ENCODE measurements around the gene ZNF430.

ZNF430 gene

DNA sequence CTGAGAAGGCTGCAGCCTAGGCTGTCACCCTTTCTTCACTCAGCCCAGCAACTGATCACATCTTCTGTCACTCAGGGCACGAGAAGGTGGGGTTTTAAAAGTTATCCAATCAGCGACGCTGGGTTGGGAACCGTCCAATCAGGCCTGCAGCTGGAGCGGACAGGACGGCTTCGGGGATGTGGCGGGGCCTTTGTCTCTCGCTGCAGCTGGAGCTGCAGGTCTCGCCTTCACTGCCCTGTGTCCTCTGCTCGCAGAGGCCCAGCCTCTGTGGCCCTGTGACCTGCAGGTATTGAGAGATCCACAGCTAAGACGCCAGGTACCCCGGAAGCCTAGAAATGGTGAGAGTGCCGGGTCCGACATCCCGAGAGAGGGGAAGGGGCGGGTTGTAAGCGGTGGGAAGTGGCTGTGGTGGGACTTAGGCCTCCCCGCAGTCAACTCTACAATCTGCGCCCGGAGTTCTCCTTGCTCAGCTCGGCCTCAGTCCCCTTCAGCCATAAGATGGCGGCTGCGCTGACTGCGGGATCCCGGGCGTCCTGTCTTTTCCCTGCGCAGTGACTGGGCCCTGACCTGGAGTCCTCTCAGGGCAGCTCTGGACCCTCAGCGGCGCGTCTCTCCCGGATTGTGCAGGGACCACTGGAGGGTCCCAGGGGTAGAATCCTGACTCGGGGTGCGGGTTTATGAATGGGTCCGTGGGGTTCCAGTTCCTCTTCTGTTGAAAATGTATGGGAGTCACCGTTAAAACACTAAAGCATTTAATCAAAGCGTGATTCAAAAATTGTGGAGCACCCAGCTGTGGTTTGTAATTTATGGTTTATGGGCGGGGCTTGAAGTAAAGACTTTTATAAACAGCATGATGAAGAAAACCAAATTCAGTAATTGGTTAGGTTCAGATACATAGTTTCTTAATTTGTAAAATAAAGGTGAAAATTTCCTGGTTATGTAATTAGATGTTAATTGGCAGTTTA lies 61.8 kb downstream of the ZNF430 start, which contains the start of gene ZNF714:
Gene ZNF714, plus strand, starts transcription at position 193 of the 965 bp plus-strand sequence. CDS start 16,066 bp downstream, outside the sequence.
- H3K9me3 ChIP-seq (ENCODE audit: control insufficient read depth, low read length) = peaks cover 7% of the 10 kb centered on the region
- no peak within 1 kb of the TSS for H2AK5ac ChIP-seq (ENCODE audit: low read length, severe bottlenecking)
- H3K79me1 ChIP-seq (replicated peaks; ENCODE audit: low read length, poor library complexity, severe bottlenecking) = peaks cover 6% of the 10 kb centered on the region
- H2AFZ ChIP-seq (ENCODE audit: low read depth, low read length) = peak within 1 kb of the TSS; percentile 32
- peak within 1 kb of the TSS; percentile 86 for H3K9ac ChIP-seq (ENCODE audit: low read length)
- 0% methylated on average over 36 of the region's 38 CpGs for WGBS
- H2BK120ac ChIP-seq (ENCODE audit: low read depth, low read length) = peak within 1 kb of the TSS; percentile 15
- peak within 1 kb of the TSS; percentile 68 for H3K4me2 ChIP-seq (ENCODE audit: low read length, poor library complexity, severe bottlenecking)
- no peak within 1 kb of the TSS for H2BK12ac ChIP-seq (ENCODE audit: low read length in 2 of 2)
- peak within 1 kb of the TSS; percentile 28 for H4K91ac ChIP-seq (ENCODE audit: low read length)
- peak; percentile 96 for DNase-seq
- H2BK15ac ChIP-seq (ENCODE audit: low read depth, poor library complexity, severe bottlenecking) = no peak within 1 kb of the TSS
- H3K27ac ChIP-seq (ENCODE audit: low read length, poor library complexity, severe bottlenecking) = peak within 1 kb of the TSS; percentile 76
- H2BK5ac ChIP-seq (ENCODE audit: low read depth, low read length, poor library complexity, severe bottlenecking) = no peak within 1 kb of the TSS
- no peaks in the 10 kb centered on the region for H3K27me3 ChIP-seq (ENCODE audit: control insufficient read depth in 1 of 2, insufficient read depth in 1 of 2, low read length in 2 of 2)
- H3K18ac ChIP-seq (ENCODE audit: low read depth in 1 of 2, low read length in 2 of 2) = peak within 1 kb of the TSS; percentile 6 to 34
- peak within 1 kb of the TSS in 1 of 2 experiments; percentile 19 for H3K4ac ChIP-seq (ENCODE audit: low read depth in 1 of 2, low read length in 2 of 2)
- H3K4me3 ChIP-seq (ENCODE audit: insufficient read depth in 1 of 2, low read depth in 1 of 2, low read length in 2 of 2) = peak within 1 kb of the TSS; percentile 73 to 85
- H3K23ac ChIP-seq (ENCODE audit: low read length in 2 of 2) = no peak within 1 kb of the TSS
- no peak within 1 kb of the TSS for H4K8ac ChIP-seq (ENCODE audit: low read length)
- peaks cover 3% of the 10 kb centered on the region for H3K4me1 ChIP-seq (ENCODE audit: control insufficient read depth, insufficient read depth, low read depth, low read length)
- H3K36me3 ChIP-seq (ENCODE audit: control insufficient read depth in 1 of 2, insufficient read depth in 2 of 2, low read depth in 1 of 2, low read length in 2 of 2) = peaks cover 4 to 23% of the 10 kb centered on the region in 2 experiments
- H3K14ac ChIP-seq (ENCODE audit: low read length in 2 of 2) = no peak within 1 kb of the TSS

DNA sequence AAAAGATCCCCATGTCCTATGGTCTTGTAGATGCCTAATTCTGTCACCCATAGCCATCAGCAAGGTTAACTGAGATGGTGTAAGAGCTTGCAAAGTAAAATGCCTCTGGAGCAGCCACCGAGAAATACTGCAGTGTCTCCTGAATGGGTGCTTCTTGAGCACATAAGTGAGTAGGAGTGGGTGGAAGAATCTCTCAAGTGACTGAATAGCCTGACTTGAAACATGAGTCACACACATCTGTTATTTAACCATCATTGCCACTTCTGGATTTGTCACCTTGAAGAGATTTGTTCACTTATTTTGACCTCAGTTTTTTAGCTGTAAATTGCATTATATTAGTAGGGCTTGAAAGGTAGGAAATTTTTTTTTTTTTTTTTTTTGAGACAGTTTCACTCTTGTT lies 63.9 kb downstream of the ZNF430 start:
- peak; percentile 65 for DNase-seq

DNA sequence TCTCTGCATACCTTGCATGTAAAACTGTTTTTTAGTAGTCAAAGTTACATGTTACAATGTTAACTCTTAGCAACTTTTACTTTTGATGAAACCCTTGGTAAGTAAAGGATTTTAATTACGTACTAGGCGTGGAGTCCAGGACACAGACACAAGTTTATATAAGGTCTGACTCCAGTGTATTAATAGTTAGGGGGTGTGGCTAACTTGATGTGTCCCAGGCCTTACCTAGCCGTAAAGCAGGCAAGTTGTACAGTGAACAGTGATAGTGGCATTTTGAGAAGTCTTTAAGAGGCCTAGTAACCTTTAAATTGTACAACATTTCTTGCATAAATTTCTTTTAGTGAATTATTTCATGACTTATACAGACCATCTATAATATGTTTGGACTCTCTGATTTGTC lies 67.4 kb downstream of the ZNF430 start:
- peaks cover 3% of the 10 kb centered on the region for H3K4me1 ChIP-seq (ENCODE audit: control insufficient read depth, insufficient read depth, low read depth, low read length)
- no peak overlapping the region for H3K23ac ChIP-seq (ENCODE audit: low read length in 2 of 2)

More for the DNA sequence above, 63.9 kb downstream of the ZNF430 start:
- H3K27me3 ChIP-seq (ENCODE audit: control insufficient read depth in 1 of 2, insufficient read depth in 1 of 2, low read length in 2 of 2) = no peaks in the 10 kb centered on the region
- no peak overlapping the region for H3K18ac ChIP-seq (ENCODE audit: low read depth in 1 of 2, low read length in 2 of 2)
- H3K23ac ChIP-seq (ENCODE audit: low read length in 2 of 2) = no peak overlapping the region
- no peak overlapping the region for H2AFZ ChIP-seq (ENCODE audit: low read depth, low read length)
- H2BK15ac ChIP-seq (ENCODE audit: low read depth, poor library complexity, severe bottlenecking) = no peak overlapping the region
- H3K4me2 ChIP-seq (ENCODE audit: low read length, poor library complexity, severe bottlenecking) = no peak overlapping the region
- no peak overlapping the region for H3K4me3 ChIP-seq (ENCODE audit: insufficient read depth in 1 of 2, low read depth in 1 of 2, low read length in 2 of 2)
- H4K8ac ChIP-seq (ENCODE audit: low read length) = no peak overlapping the region
- H2BK5ac ChIP-seq (ENCODE audit: low read depth, low read length, poor library complexity, severe bottlenecking) = no peak overlapping the region
- no peak overlapping the region for H3K9ac ChIP-seq (ENCODE audit: low read length)
- peaks cover 1 to 30% of the 10 kb centered on the region in 2 experiments for H3K36me3 ChIP-seq (ENCODE audit: control insufficient read depth in 1 of 2, insufficient read depth in 2 of 2, low read depth in 1 of 2, low read length in 2 of 2)
- WGBS = 78% methylated on average over 1 of the region's 1 CpG
- no peak overlapping the region for H2BK12ac ChIP-seq (ENCODE audit: low read length in 2 of 2)
- H2BK120ac ChIP-seq (ENCODE audit: low read depth, low read length) = no peak overlapping the region
- no peak overlapping the region for H3K14ac ChIP-seq (ENCODE audit: low read length in 2 of 2)
- no peak overlapping the region for H2AK5ac ChIP-seq (ENCODE audit: low read length, severe bottlenecking)
- H3K4me1 ChIP-seq (ENCODE audit: control insufficient read depth, insufficient read depth, low read depth, low read length) = peaks cover 3% of the 10 kb centered on the region
- no peak overlapping the region for H3K27ac ChIP-seq (ENCODE audit: low read length, poor library complexity, severe bottlenecking)
- peaks cover 4% of the 10 kb centered on the region for H3K9me3 ChIP-seq (ENCODE audit: control insufficient read depth, low read length)
- H3K79me1 ChIP-seq (replicated peaks; ENCODE audit: low read length, poor library complexity, severe bottlenecking) = peaks cover 7% of the 10 kb centered on the region
- H3K4ac ChIP-seq (ENCODE audit: low read depth in 1 of 2, low read length in 2 of 2) = no peak overlapping the region
- H4K91ac ChIP-seq (ENCODE audit: low read length) = no peak overlapping the region

DNA sequence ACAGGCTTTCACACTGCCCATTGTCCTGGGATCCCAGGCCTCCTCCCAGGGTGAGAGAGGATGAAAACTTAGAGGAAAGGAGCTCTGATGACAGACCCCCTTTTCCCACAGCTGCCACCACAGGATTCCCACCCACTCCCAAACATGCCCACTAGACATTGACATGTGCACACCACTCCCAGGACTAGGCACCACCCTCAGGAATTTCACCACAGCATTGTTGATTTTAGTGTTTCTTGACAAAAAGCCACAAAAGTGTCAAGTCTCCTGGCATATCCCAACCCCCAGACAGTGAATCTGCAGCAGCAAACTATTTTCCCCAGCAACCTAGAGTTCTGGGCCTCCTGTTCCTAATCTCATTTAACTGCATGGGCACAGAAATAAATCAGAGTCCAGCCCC lies 71.7 kb downstream of the ZNF430 start:
- Histone ChIP-seq H2AFZ (ENCODE audit: low read depth, low read length) (no peak overlapping the region), H3K9me3 (ENCODE audit: control insufficient read depth, low read length) (peaks cover 4% of the 10 kb centered on the region), H3K4me3 (ENCODE audit: insufficient read depth in 1 of 2, low read depth in 1 of 2, low read length in 2 of 2) (no peak overlapping the region), H3K23ac (ENCODE audit: low read length in 2 of 2) (no peak overlapping the region), H3K9ac (ENCODE audit: low read length) (no peak overlapping the region), H3K4me1 (ENCODE audit: control insufficient read depth, insufficient read depth, low read depth, low read length) (no peaks in the 10 kb centered on the region), H3K18ac (ENCODE audit: low read depth in 1 of 2, low read length in 2 of 2) (no peak overlapping the region), H2BK12ac (ENCODE audit: low read length in 2 of 2) (no peak overlapping the region), H4K8ac (ENCODE audit: low read length) (peak overlapping the region; percentile 50), H2AK5ac (ENCODE audit: low read length, severe bottlenecking) (no peak overlapping the region), H3K4me2 (ENCODE audit: low read length, poor library complexity, severe bottlenecking) (no peak overlapping the region), H3K14ac (ENCODE audit: low read length in 2 of 2) (no peak overlapping the region), H4K91ac (ENCODE audit: low read length) (no peak overlapping the region), H2BK15ac (ENCODE audit: low read depth, poor library complexity, severe bottlenecking) (no peak overlapping the region), H3K36me3 (ENCODE audit: control insufficient read depth in 1 of 2, insufficient read depth in 2 of 2, low read depth in 1 of 2, low read length in 2 of 2) (peaks cover 2 to 14% of the 10 kb centered on the region in 2 experiments), H3K4ac (ENCODE audit: low read depth in 1 of 2, low read length in 2 of 2) (peak overlapping the region in 1 of 2 experiments; percentile 37), H3K27ac (ENCODE audit: low read length, poor library complexity, severe bottlenecking) (no peak overlapping the region), H3K79me1 (replicated peaks; ENCODE audit: low read length, poor library complexity, severe bottlenecking) (peaks cover 22% of the 10 kb centered on the region), H2BK5ac (ENCODE audit: low read depth, low read length, poor library complexity, severe bottlenecking) (no peak overlapping the region), H3K27me3 (ENCODE audit: control insufficient read depth in 1 of 2, insufficient read depth in 1 of 2, low read length in 2 of 2) (no peaks in the 10 kb centered on the region), H2BK120ac (ENCODE audit: low read depth, low read length) (no peak overlapping the region)
- DNase-seq = peak; percentile 18

More for the DNA sequence above, 67.4 kb downstream of the ZNF430 start:
- Histone ChIP-seq H2AK5ac (ENCODE audit: low read length, severe bottlenecking) (no peak overlapping the region), H3K9ac (ENCODE audit: low read length) (no peak overlapping the region), H3K27ac (ENCODE audit: low read length, poor library complexity, severe bottlenecking) (no peak overlapping the region), H2BK15ac (ENCODE audit: low read depth, poor library complexity, severe bottlenecking) (no peak overlapping the region), H3K4me3 (ENCODE audit: insufficient read depth in 1 of 2, low read depth in 1 of 2, low read length in 2 of 2) (no peak overlapping the region), H3K36me3 (ENCODE audit: control insufficient read depth in 1 of 2, insufficient read depth in 2 of 2, low read depth in 1 of 2, low read length in 2 of 2) (peaks cover 2 to 27% of the 10 kb centered on the region in 2 experiments), H3K14ac (ENCODE audit: low read length in 2 of 2) (no peak overlapping the region), H2BK120ac (ENCODE audit: low read depth, low read length) (no peak overlapping the region), H3K9me3 (ENCODE audit: control insufficient read depth, low read length) (peaks cover 4% of the 10 kb centered on the region), H2BK5ac (ENCODE audit: low read depth, low read length, poor library complexity, severe bottlenecking) (no peak overlapping the region), H3K27me3 (ENCODE audit: control insufficient read depth in 1 of 2, insufficient read depth in 1 of 2, low read length in 2 of 2) (no peaks in the 10 kb centered on the region), H2BK12ac (ENCODE audit: low read length in 2 of 2) (no peak overlapping the region), H3K79me1 (replicated peaks; ENCODE audit: low read length, poor library complexity, severe bottlenecking) (peaks cover 12% of the 10 kb centered on the region), H3K4me2 (ENCODE audit: low read length, poor library complexity, severe bottlenecking) (no peak overlapping the region), H3K18ac (ENCODE audit: low read depth in 1 of 2, low read length in 2 of 2) (no peak overlapping the region), H2AFZ (ENCODE audit: low read depth, low read length) (no peak overlapping the region), H4K8ac (ENCODE audit: low read length) (no peak overlapping the region), H4K91ac (ENCODE audit: low read length) (no peak overlapping the region), H3K4ac (ENCODE audit: low read depth in 1 of 2, low read length in 2 of 2) (no peak overlapping the region)
- no peak for DNase-seq
- WGBS = 94% methylated on average over 2 of the region's 3 CpGs

All from mesenchymal stem cell (in vitro differentiated cells and primary cell).